ENCODE data around the gene CRELD2. TPM values are rescaled to one million over a fixed set of nuclear protein-coding genes. Genes with fewer than 3 reads are reported as not detected.
A peak's percentile ranks its signal among the peaks of the same experiment; 100 is the strongest.

Gene CRELD2
- total RNA-seq, 4 donors from 2014 or later = 50.3 to 244 (median 154) TPM

DNA sequence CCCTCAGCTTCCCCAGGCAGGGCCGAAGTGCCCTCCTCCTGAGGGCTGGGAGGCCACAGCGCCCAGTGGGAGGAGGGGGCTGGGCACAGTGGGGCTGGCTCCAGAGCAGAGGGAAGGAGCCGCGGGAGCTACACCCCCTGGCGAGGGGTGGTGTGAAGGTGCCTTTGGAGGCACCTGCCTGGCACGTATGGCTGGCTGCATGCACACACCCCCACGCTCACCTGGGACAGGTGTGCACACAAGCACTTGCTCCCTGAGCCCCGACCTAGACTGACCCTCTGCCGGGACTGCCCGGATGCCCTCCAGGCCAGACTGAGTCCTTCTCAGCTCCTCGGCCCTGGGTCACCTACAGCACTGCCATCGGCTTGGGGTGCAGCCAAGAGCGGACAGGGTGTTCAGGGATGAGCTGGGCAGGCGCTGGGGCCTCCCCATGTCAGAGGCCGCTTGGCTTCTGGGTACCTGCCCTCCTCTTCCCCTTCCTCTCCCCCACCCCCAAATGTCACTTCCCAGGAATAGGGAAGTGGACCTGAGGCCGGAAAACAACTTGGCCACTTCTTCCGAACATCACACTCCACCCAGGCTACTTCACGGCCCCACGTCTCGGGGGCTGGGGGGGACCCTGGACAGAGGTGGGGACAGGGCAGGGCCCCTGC lies 34.7 kb downstream of the CRELD2 start:
- Histone ChIP-seq H3K27me3 (no peaks in the 10 kb centered on the region), H3K4me1 (peaks cover 73 to 75% of the 10 kb centered on the region in 2 donors), H3K9me3 (no peaks in the 10 kb centered on the region), H3K27ac (peak overlapping the region; percentile 99), H3K4me3 (replicated peaks in 1 of 3) (no peak overlapping the region), H3K36me3 (no peaks in the 10 kb centered on the region)
- TF ChIP-seq POLR2A (IDR thresholded peaks at IDR 0.05) = peak in 1 of 2 donors; percentile 50
- TF ChIP-seq, protein P1, sequence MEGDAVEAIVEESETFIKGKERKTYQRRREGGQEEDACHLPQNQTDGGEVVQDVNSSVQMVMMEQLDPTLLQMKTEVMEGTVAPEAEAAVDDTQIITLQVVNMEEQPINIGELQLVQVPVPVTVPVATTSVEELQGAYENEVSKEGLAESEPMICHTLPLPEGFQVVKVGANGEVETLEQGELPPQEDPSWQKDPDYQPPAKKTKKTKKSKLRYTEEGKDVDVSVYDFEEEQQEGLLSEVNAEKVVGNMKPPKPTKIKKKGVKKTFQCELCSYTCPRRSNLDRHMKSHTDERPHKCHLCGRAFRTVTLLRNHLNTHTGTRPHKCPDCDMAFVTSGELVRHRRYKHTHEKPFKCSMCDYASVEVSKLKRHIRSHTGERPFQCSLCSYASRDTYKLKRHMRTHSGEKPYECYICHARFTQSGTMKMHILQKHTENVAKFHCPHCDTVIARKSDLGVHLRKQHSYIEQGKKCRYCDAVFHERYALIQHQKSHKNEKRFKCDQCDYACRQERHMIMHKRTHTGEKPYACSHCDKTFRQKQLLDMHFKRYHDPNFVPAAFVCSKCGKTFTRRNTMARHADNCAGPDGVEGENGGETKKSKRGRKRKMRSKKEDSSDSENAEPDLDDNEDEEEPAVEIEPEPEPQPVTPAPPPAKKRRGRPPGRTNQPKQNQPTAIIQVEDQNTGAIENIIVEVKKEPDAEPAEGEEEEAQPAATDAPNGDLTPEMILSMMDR (IDR thresholded peaks at IDR 0.05) = peak in 1 of 6 experiments; percentile 12
- peak; percentile 82 to 83 for DNase-seq
- intact Hi-C loops (cut with DNase I) = no loop called here
- 57 to 77% methylated on average over 9 to 14 of the region's 20 CpGs for WGBS, 2 donors

DNA sequence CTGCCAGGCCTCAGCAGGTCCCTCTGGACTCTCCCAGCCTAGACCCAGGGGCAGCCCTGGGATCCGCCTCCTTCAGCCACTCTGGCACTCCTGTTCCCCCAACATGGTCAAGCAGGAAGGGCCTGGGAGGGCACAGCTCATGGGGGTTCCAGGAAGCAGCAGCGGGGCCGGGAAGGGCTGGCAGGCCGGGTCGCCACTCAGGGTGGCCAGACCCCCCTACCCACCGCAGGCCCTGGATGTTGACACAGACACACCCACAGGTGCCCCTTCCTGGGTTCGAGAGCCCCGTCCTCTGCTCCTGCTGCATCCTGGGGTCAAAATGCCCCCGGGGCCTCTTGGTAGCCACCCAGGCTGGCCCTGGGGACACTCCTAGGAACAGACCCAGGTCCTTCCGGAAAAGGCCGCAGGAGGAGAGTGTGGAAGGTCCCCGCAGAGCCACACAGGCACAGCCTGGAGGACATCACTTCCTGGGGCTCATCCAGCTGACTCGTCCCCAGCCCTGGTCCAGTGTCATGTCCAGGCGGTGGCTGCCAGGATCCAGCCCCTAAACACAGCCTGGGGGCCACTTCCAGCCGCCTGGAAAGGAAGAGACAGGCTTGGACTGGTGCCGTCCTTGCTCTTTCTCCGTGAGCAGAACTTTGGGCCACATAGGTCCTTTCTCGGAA lies 35.4 kb downstream of the CRELD2 start:
- H3K36me3 ChIP-seq = no peaks in the 10 kb centered on the region
- H3K9me3 ChIP-seq = no peaks in the 10 kb centered on the region
- intact Hi-C loops (cut with DNase I) = no loop called here
- H3K27ac ChIP-seq = peak overlapping the region; percentile 99
- H3K4me1 ChIP-seq = peaks cover 66 to 70% of the 10 kb centered on the region in 2 donors
- TF ChIP-seq, protein P1 (IDR thresholded peaks at IDR 0.05) = no peak
- TF ChIP-seq POLR2A (IDR thresholded peaks at IDR 0.05) = no peak
- no peak overlapping the region for H3K4me3 ChIP-seq (replicated peaks in 1 of 3)
- 48 to 75% methylated on average over 8 to 15 of the region's 18 CpGs for WGBS, 2 donors
- no peaks in the 10 kb centered on the region for H3K27me3 ChIP-seq
- peak; percentile 41 to 55 for DNase-seq

DNA sequence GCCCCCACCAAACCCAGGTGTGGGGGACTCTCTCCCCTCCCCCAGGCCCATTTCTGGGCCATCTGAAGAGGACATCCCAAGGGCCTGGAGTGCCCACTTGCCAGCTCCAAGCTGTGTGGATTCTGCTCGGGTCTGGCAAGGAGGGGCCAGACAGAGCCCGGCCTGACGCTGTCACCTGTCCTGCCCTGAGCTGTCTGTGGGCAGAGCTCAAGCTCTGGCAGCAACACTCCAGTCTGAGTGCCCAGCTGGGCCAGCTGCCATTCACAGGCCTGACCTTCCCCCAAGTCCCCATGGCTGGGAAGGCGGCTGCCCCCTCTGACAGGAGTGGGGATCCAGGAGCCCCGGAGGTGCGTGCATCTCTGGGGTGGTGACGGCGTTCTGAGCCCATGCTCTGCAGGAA lies 35.9 kb downstream of the CRELD2 start:
- Histone ChIP-seq H3K36me3 (no peaks in the 10 kb centered on the region), H3K27ac (peak overlapping the region; percentile 99), H3K27me3 (no peaks in the 10 kb centered on the region), H3K4me3 (replicated peaks in 1 of 3) (no peak overlapping the region), H3K4me1 (peaks cover 63 to 72% of the 10 kb centered on the region in 2 donors), H3K9me3 (no peaks in the 10 kb centered on the region)
- 43% methylated on average over 6 of the region's 8 CpGs; no CpG with 5 or more reads in 1 of the 2 donors for WGBS, 2 donors
- intact Hi-C loops (cut with DNase I) = no loop called here
- TF ChIP-seq, protein P1 (IDR thresholded peaks at IDR 0.05) = no peak
- TF ChIP-seq POLR2A (IDR thresholded peaks at IDR 0.05) = peak in 1 of 2 donors; percentile 94
- peak; percentile 96 for DNase-seq

DNA sequence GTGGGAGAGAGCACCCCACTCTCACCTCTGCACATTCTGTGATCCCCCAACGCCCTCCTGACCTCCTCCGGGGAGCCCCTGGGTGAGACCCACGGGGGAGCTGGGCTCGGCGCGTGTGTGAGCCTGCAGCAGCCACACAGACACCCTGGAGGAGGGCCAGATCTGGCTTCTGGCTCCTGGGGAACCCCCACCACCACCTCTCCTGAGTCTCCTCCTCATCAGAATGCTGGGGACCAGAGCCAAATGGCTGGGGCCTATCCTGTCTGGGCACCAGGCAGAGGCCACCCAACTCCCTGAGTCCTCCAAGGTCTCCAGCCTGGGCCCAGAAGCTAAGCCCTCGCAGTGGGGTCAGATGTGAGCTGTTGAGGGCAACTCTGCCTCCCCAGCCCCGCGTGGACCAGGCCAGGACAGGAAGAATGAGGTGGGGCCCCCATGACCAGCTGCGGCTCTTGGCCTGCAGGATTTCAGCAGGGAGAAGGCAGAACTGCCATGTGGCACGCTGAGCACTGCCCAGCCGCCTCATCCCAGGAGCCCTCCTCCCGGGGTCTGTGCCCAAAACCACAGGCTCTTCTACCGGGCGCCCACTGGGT lies 36.7 kb downstream of the CRELD2 start:
- H3K27ac ChIP-seq = peak overlapping the region; percentile 99
- H3K4me1 ChIP-seq = peaks cover 61 to 70% of the 10 kb centered on the region in 2 donors
- no peak overlapping the region for H3K4me3 ChIP-seq (replicated peaks in 1 of 3)
- H3K36me3 ChIP-seq = no peaks in the 10 kb centered on the region
- H3K27me3 ChIP-seq = no peaks in the 10 kb centered on the region
- H3K9me3 ChIP-seq = no peaks in the 10 kb centered on the region
- TF ChIP-seq, protein P1 (IDR thresholded peaks at IDR 0.05) = no peak
- no peak for TF ChIP-seq POLR2A (IDR thresholded peaks at IDR 0.05)
- peak; percentile 74 to 75 for DNase-seq
- intact Hi-C loops (cut with DNase I) = no loop called here
- WGBS, 2 donors = 47 to 66% methylated on average over 2 to 7 of the region's 15 CpGs

Measured in thyroid gland (tissue), 4 donors.